Measurements from ENCODE around the gene ATF2. TPM values are rescaled to one million over a fixed set of nuclear protein-coding genes. Genes with fewer than 3 reads are reported as not detected.
A peak's percentile ranks its signal among the peaks of the same experiment; 100 is the strongest.

ATF2 gene
- total RNA-seq, 3 donors from 2014 or later (not counting 1 experiment from before 2014, with no cell fraction given), result 66.7 to 76.5 (median 74.4) TPM

DNA sequence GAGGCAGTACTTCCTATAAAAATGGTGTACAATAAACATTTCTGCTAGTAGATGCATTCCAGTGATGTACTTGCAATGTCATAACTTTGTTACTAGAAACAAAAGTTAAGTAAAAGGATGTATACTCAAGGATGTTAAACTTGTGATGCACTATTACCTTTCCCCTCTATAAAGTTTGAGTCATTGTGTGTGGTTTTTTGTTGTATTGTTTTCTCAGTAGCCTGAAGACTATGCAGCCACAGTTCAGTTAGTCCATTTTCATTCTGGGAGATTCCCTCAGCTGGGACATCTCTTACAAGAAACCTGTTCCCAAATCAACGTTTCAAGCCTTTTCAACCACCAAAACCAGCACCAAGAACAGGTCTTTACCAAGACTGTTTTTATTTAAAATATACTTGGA, 7.9 kb upstream of the ATF2 start:
- Mint-ChIP-seq H3K27me3 (ENCODE audit: low read depth in 2 of 2) (no peaks in the 10 kb centered on the region), H3K27ac (no peak overlapping the region), H3K36me3 (peaks cover 6% of the 10 kb centered on the region), H3K4me1 (peaks cover 11 to 23% of the 10 kb centered on the region in 2 donors), H3K4me3 (no peak overlapping the region), H3K9me3 (no peaks in the 10 kb centered on the region)
- H3K27me3 ChIP-seq (ENCODE audit: control insufficient read depth, insufficient read depth, low read length), result no peaks in the 10 kb centered on the region
- WGBS (ENCODE audit: insufficient coverage), result 100% methylated on average over 1 of the region's 1 CpG
- intact Hi-C loops (cut with micrococcal nuclease), result no loop called here
- H3K27ac ChIP-seq (ENCODE audit: low read length), result no peak overlapping the region
- no peak overlapping the region for H3K4me3 ChIP-seq (ENCODE audit: low read length)
- TF ChIP-seq, protein P1, sequence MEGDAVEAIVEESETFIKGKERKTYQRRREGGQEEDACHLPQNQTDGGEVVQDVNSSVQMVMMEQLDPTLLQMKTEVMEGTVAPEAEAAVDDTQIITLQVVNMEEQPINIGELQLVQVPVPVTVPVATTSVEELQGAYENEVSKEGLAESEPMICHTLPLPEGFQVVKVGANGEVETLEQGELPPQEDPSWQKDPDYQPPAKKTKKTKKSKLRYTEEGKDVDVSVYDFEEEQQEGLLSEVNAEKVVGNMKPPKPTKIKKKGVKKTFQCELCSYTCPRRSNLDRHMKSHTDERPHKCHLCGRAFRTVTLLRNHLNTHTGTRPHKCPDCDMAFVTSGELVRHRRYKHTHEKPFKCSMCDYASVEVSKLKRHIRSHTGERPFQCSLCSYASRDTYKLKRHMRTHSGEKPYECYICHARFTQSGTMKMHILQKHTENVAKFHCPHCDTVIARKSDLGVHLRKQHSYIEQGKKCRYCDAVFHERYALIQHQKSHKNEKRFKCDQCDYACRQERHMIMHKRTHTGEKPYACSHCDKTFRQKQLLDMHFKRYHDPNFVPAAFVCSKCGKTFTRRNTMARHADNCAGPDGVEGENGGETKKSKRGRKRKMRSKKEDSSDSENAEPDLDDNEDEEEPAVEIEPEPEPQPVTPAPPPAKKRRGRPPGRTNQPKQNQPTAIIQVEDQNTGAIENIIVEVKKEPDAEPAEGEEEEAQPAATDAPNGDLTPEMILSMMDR (IDR thresholded peaks at IDR 0.05), result no peak
- ATAC-seq (no peak), DNase-seq (no peak)
- peaks cover 37% of the 10 kb centered on the region for H3K36me3 ChIP-seq (ENCODE audit: control insufficient read depth, insufficient read depth, low read length)
- peaks cover 3% of the 10 kb centered on the region for H3K4me1 ChIP-seq (ENCODE audit: control insufficient read depth, insufficient read depth, low read length)
- H3K9me3 ChIP-seq (ENCODE audit: control insufficient read depth, insufficient read depth, low read length), result no peaks in the 10 kb centered on the region

DNA sequence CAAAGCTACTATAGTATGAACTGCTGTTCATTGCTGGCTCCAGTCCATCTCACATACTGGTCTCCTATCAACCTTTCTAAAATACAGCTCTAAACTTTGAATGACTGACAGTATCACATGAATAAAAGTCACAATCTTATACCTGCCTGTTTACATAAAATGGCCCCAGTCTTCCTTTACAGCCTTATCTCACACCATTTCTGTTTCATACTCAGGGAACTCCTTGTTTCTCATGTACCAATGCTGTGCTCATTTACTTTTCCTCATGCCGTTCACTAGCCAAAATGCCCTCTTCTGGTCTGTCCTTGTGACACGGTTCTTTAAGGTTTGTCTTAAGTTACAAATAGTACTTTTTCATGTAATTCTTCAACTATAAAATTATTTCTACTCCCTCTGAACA, 7.3 kb upstream of the ATF2 start:
- no peak overlapping the region for H3K27ac Mint-ChIP-seq
- no peak overlapping the region for H3K4me3 Mint-ChIP-seq
- DNase-seq (no peak), ATAC-seq (no peak)
- intact Hi-C loops (cut with micrococcal nuclease), result no loop called here
- Histone ChIP-seq H3K36me3 (ENCODE audit: control insufficient read depth, insufficient read depth, low read length) (peaks cover 37% of the 10 kb centered on the region), H3K27ac (ENCODE audit: low read length) (no peak overlapping the region), H3K4me1 (ENCODE audit: control insufficient read depth, insufficient read depth, low read length) (no peaks in the 10 kb centered on the region), H3K9me3 (ENCODE audit: control insufficient read depth, insufficient read depth, low read length) (no peaks in the 10 kb centered on the region), H3K27me3 (ENCODE audit: control insufficient read depth, insufficient read depth, low read length) (no peaks in the 10 kb centered on the region), H3K4me3 (ENCODE audit: low read length) (no peak overlapping the region)
- TF ChIP-seq, protein P1 (IDR thresholded peaks at IDR 0.05), result no peak
- 93% methylated on average over 2 of the region's 2 CpGs for WGBS (ENCODE audit: insufficient coverage)
- H3K27me3 Mint-ChIP-seq (ENCODE audit: low read depth in 2 of 2), result no peaks in the 10 kb centered on the region
- peaks cover 6% of the 10 kb centered on the region for H3K36me3 Mint-ChIP-seq
- peaks cover 9 to 18% of the 10 kb centered on the region in 2 donors for H3K4me1 Mint-ChIP-seq
- no peaks in the 10 kb centered on the region for H3K9me3 Mint-ChIP-seq

DNA sequence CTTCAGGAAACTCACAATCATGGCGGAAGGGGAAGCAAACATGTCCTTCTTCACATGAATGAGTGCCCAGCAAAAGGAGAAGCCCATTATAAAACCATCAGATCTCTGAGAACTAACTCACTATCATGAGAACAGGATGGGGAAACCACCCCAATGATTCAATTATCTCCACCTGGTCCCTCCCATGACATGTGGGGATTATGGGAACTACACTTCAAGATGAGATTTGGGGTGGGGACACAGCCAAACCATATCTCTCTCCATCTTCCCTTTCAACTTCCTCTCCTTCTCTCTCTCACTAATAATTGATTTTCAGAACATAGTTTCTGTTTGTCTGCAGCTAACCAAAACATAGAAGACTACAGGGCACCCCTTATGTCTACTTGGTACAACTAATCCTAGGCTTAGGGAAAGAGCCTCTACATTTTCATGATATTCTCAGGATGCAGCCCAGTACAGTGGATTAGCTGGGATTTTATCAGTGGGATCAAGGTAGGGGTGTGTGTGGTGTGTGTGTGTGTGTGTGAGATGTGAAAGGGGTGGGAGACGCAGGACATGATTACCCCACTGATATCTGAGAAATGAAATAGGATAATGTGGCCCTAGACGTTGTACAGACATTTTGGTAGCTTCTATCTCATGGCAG, 2.8 kb upstream of the ATF2 start:
- ATAC-seq (no peak), DNase-seq (no peak)
- H3K4me3 Mint-ChIP-seq, result peak overlapping the region; percentile 21
- no peaks in the 10 kb centered on the region for H3K36me3 Mint-ChIP-seq
- H3K27me3 ChIP-seq (ENCODE audit: control insufficient read depth, insufficient read depth, low read length), result no peaks in the 10 kb centered on the region
- H3K27ac ChIP-seq (ENCODE audit: low read length), result no peak overlapping the region
- no peaks in the 10 kb centered on the region for H3K27me3 Mint-ChIP-seq (ENCODE audit: low read depth in 2 of 2)
- peaks cover 8% of the 10 kb centered on the region for H3K4me1 ChIP-seq (ENCODE audit: control insufficient read depth, insufficient read depth, low read length)
- H3K9me3 ChIP-seq (ENCODE audit: control insufficient read depth, insufficient read depth, low read length), result no peaks in the 10 kb centered on the region
- H3K9me3 Mint-ChIP-seq, result no peaks in the 10 kb centered on the region
- no peak overlapping the region for H3K4me3 ChIP-seq (ENCODE audit: low read length)
- 95% methylated on average over 3 of the region's 3 CpGs for WGBS (ENCODE audit: insufficient coverage)
- TF ChIP-seq, protein P1 (IDR thresholded peaks at IDR 0.05), result no peak
- intact Hi-C loops (cut with micrococcal nuclease), result no loop called here
- H3K27ac Mint-ChIP-seq, result no peak overlapping the region
- H3K4me1 Mint-ChIP-seq, result peaks cover 25 to 29% of the 10 kb centered on the region in 2 donors
- H3K36me3 ChIP-seq (ENCODE audit: control insufficient read depth, insufficient read depth, low read length), result peaks cover 5% of the 10 kb centered on the region

- H3K36me3 ChIP-seq (ENCODE audit: control insufficient read depth, insufficient read depth, low read length), result peaks cover 2% of the 10 kb centered on the region
- H3K27me3 Mint-ChIP-seq (ENCODE audit: low read depth in 2 of 2), result no peaks in the 10 kb centered on the region
- intact Hi-C loops (cut with micrococcal nuclease), result loop anchor here (2.0 to 5.0 kb wide), 2 partner anchors 577 to 676 kb away; no protein-coding TSS in a partner anchor
- no peaks in the 10 kb centered on the region for H3K36me3 Mint-ChIP-seq
- TF ChIP-seq, protein P1 (IDR thresholded peaks at IDR 0.05), result no peak
- no peaks in the 10 kb centered on the region for H3K9me3 Mint-ChIP-seq
- H3K27ac ChIP-seq (ENCODE audit: low read length), result peak overlapping the region; percentile 87
- no peaks in the 10 kb centered on the region for H3K27me3 ChIP-seq (ENCODE audit: control insufficient read depth, insufficient read depth, low read length)
- no peak overlapping the region for H3K4me3 ChIP-seq (ENCODE audit: low read length)
- H3K4me1 Mint-ChIP-seq, result peaks cover 18 to 36% of the 10 kb centered on the region in 2 donors
- no peaks in the 10 kb centered on the region for H3K9me3 ChIP-seq (ENCODE audit: control insufficient read depth, insufficient read depth, low read length)
- H3K4me1 ChIP-seq (ENCODE audit: control insufficient read depth, insufficient read depth, low read length), result peaks cover 10% of the 10 kb centered on the region
- peak overlapping the region; percentile 100 for H3K4me3 Mint-ChIP-seq
- DNase-seq (no peak), ATAC-seq (no peak)
- WGBS (ENCODE audit: insufficient coverage), result 83% methylated on average over 1 of the region's 3 CpGs
- H3K27ac Mint-ChIP-seq, result peak overlapping the region; percentile 93 to 94
Measured at GRCh38 chr2:175169191-175169590, 1.2 kb upstream of the ATF2 start.
